Stimulated activated CD8-positive, alpha-beta memory T cell treated with anti-CD3 and anti-CD28 coated beads, Interleukin-12 subunit alpha, Interleukin-12 subunit beta, amount 100 ng/mL, for 24 hours (primary cell): ENCODE measurements around the gene CCP110.

Experiments
- DNase-seq: peaks from one replicate; pipeline ENCODE4 v3.0.0-alpha.2; 2020; ENCODE audit errors: extremely low read depth

The CCP110 gene

GRCh38 chr16:19523559-19524355 is at the start of gene CCP110:
CCP110 (plus strand) TSS chr16:19523942; CDS start chr16:19527882, 3,940 bp downstream.
- DNase-seq: peak; percentile 91

- DNase-seq: no peak
These were observed 49.1 kb upstream of the CCP110 start for GRCh38 chr16:19474617-19475016.

- no peak for DNase-seq
These were observed 45.2 kb upstream of the CCP110 start for GRCh38 chr16:19478505-19478904.

- no peak for DNase-seq
These were observed 44.4 kb upstream of the CCP110 start for GRCh38 chr16:19479302-19479721.

- DNase-seq: no peak
These were observed 42.4 kb upstream of the CCP110 start for GRCh38 chr16:19481296-19481695.

- DNase-seq: no peak
These were observed 42.0 kb upstream of the CCP110 start for GRCh38 chr16:19481769-19482168.

GRCh38 chr16:19482291-19482690 is 41.5 kb upstream of the CCP110 start:
- DNase-seq: no peak

- DNase-seq: no peak
These were observed 39.6 kb upstream of the CCP110 start for GRCh38 chr16:19484096-19484495.

- no peak for DNase-seq
These were observed 38.1 kb upstream of the CCP110 start for GRCh38 chr16:19485611-19486010.

GRCh38 chr16:19486051-19486450 is 37.7 kb upstream of the CCP110 start:
- DNase-seq: no peak

GRCh38 chr16:19486750-19487325 is 36.9 kb upstream of the CCP110 start:
- no peak for DNase-seq

GRCh38 chr16:19488213-19488640 is 35.5 kb upstream of the CCP110 start:
- DNase-seq: no peak

GRCh38 chr16:19490619-19491018 is 33.1 kb upstream of the CCP110 start:
- DNase-seq: no peak

- no peak for DNase-seq
These were observed 26.6 kb upstream of the CCP110 start for GRCh38 chr16:19497176-19497575.

- DNase-seq: no peak
These were observed 24.7 kb upstream of the CCP110 start for GRCh38 chr16:19499006-19499405.

- DNase-seq: no peak
These were observed 24.3 kb upstream of the CCP110 start for GRCh38 chr16:19499481-19499880.

GRCh38 chr16:19502395-19503131 is 21.2 kb upstream of the CCP110 start:
- no peak for DNase-seq

GRCh38 chr16:19503461-19504075 is 20.2 kb upstream of the CCP110 start:
- DNase-seq: no peak

- DNase-seq: no peak
These were observed 18.0 kb upstream of the CCP110 start for GRCh38 chr16:19505600-19506303.

- DNase-seq: no peak
These were observed 16.8 kb upstream of the CCP110 start for GRCh38 chr16:19506965-19507364.

GRCh38 chr16:19507867-19508266 is 15.9 kb upstream of the CCP110 start:
- no peak for DNase-seq

GRCh38 chr16:19512297-19512696 is 11.4 kb upstream of the CCP110 start:
- no peak for DNase-seq
